Keratinocyte (primary cell): ENCODE measurements around the gene EME2. TPM values are rescaled to one million over a fixed set of nuclear protein-coding genes. Genes with fewer than 3 reads are reported as not detected.

Experiments used
- DNase-seq: peaks from one replicate; pipeline ENCODE4 v3.0.0-alpha.2; 2011; ENCODE audit warnings: low read depth, missing footprints, low spot score
- FAIRE-seq: peaks from 2 replicates; lab custom pipeline; 2011; peaks lifted over from hg19 to GRCh38; lab: Jason Lieb, UNC
- H2AFZ ChIP-seq: 2 replicates; pipeline ENCODE4 v1.6.0; 2012; ENCODE audit warnings: low read length, control low read depth, inconsistent platforms; ENCODE audit not compliant: control insufficient read depth
- H3K27ac ChIP-seq: 2 replicates; pipeline ENCODE4 v1.5.1; 2011; ENCODE audit warnings: low read length; ENCODE audit not compliant: control insufficient read depth, insufficient read depth
- H3K27me3 ChIP-seq: 3 replicates; pipeline ENCODE4 v1.6.0; 2011; ENCODE audit warnings: low read length; ENCODE audit not compliant: control insufficient read depth, insufficient read depth; ENCODE audit errors: extremely low read depth
- H3K36me3 ChIP-seq, 2 experiments: 2 replicates in 1 of 2; 3 replicates in 1 of 2; pipeline ENCODE4 v1.5.1; 2011; ENCODE audit warnings: low read length in 2 of 2, mild to moderate bottlenecking in 1 of 2; ENCODE audit not compliant: control insufficient read depth in 2 of 2, insufficient read depth in 2 of 2; ENCODE audit errors: extremely low read depth in 1 of 2
- H3K4me1 ChIP-seq: 3 replicates; pipeline ENCODE4 v1.5.1; 2011; ENCODE audit warnings: low read length; ENCODE audit not compliant: control insufficient read depth, insufficient read depth; ENCODE audit errors: extremely low read depth
- H3K4me2 ChIP-seq: 3 replicates; pipeline ENCODE4 v1.6.0; 2011; ENCODE audit warnings: low read depth, low read length; ENCODE audit not compliant: control insufficient read depth, insufficient read depth; ENCODE audit errors: extremely low read depth
- H3K4me3 ChIP-seq, 3 experiments: fragments of 200-600 bp in 1 of 3; sonication (generic) in 1 of 3; 2 replicates in 2 of 3; 3 replicates in 1 of 3; pipeline ENCODE4 v1.5.1; 2011 to 2016; ENCODE audit warnings: low read length in 3 of 3, mild to moderate bottlenecking in 3 of 3, control low read depth in 2 of 3, inconsistent platforms in 1 of 3, low read depth in 1 of 3, mixed read lengths in 1 of 3, mixed run types in 1 of 3, moderate library complexity in 1 of 3; ENCODE audit not compliant: control insufficient read depth in 2 of 3, insufficient read depth in 2 of 3; ENCODE audit errors: extremely low read depth in 1 of 3
- H3K79me2 ChIP-seq: 2 replicates; pipeline ENCODE4 v1.6.0; 2012; ENCODE audit warnings: low read length; ENCODE audit not compliant: control insufficient read depth, insufficient read depth
- H3K9ac ChIP-seq: 3 replicates; pipeline ENCODE4 v1.6.0; 2011; ENCODE audit warnings: low read length; ENCODE audit not compliant: control insufficient read depth, insufficient read depth; ENCODE audit errors: extremely low read depth
- H3K9me1 ChIP-seq: 3 replicates; pipeline ENCODE4 v1.6.0; 2011; ENCODE audit warnings: low read length; ENCODE audit not compliant: control insufficient read depth, insufficient read depth; ENCODE audit errors: extremely low read depth
- H3K9me3 ChIP-seq: 2 replicates; pipeline ENCODE4 v1.5.1; 2012; ENCODE audit warnings: low read depth, low read length; ENCODE audit not compliant: control insufficient read depth
- H4K20me1 ChIP-seq: 3 replicates; pipeline ENCODE4 v1.6.0; 2011; ENCODE audit warnings: low read length; ENCODE audit not compliant: control insufficient read depth, insufficient read depth; ENCODE audit errors: extremely low read depth
- CTCF ChIP-seq, 3 experiments: IDR thresholded peaks in 1 of 3; conservative IDR thresholded peaks in 1 of 3; optimal IDR thresholded peaks in 1 of 3; 2 replicates in 2 of 3; 3 replicates in 1 of 3; pipeline versions ENCODE3 to v1.5.1; 2011; ENCODE audit warnings: low read length in 3 of 3, mild to moderate bottlenecking in 3 of 3, moderate library complexity in 2 of 3, control low read depth in 1 of 3, inconsistent platforms in 1 of 3; ENCODE audit not compliant: insufficient read depth in 2 of 3; ENCODE audit errors: extremely low read depth in 1 of 3
- EZH2 ChIP-seq: IDR thresholded peaks from one replicate; pipeline ENCODE4 v1.6.1; 2012; ENCODE audit warnings: inconsistent platforms, mild to moderate bottlenecking, low read length, moderate library complexity
- dilution Hi-C: fragments of 300-500 bp; cut with MboI; formaldehyde crosslinking; loops from one replicate; pipeline ENCODE4 v1.7.0; 2020; ENCODE audit warnings: low sequenced_read_pairs; ENCODE audit not compliant: extremely low pct_ligation_motif_present
- polyA plus RNA-seq, 5 experiments: library from polyadenylated mRNA; depleted of rRNA in 3 of 5; stranded (reverse) in 3 of 5; stranded (forward) in 1 of 5; unstranded in 1 of 5; fragments of >200 nt; gene quantifications; 1 replicate in 1 of 5; 2 replicates in 3 of 5; 3 replicates in 1 of 5; pipeline versions ENCODE4 v1.2.1 to v1.2.3, GENCODE V29; 2011 to 2012; ENCODE audit warnings: missing spikeins in 2 of 5, low read depth in 1 of 5, low replicate concordance in 1 of 5
- small RNA-seq, 3 experiments: library from RNA; depleted of rRNA; stranded (forward); fragments of <200 nt; gene quantifications; one replicate each; pipeline ENCODE3, GENCODE V24; 2012; ENCODE audit warnings: low read depth in 3 of 3, low replicate concordance in 1 of 3; ENCODE audit not compliant: insufficient read length in 3 of 3

EME2 gene
- polyA plus RNA-seq, 1 donor (not counting 4 experiments of a cell fraction or from before 2014, with no cell fraction given) = 6.3 TPM

GRCh38 chr16:1825381-1825863 is 52.8 kb downstream of the EME2 start:
- Histone ChIP-seq H3K36me3 (peaks cover 0 to 5% of the 10 kb centered on the region in 2 experiments), H3K4me2 (peak overlapping the region; percentile 95), H3K27me3 (no peaks in the 10 kb centered on the region), H3K4me1 (peaks cover 18% of the 10 kb centered on the region), H2AFZ (no peak overlapping the region), H3K9me3 (no peaks in the 10 kb centered on the region), H3K9ac (peak overlapping the region; percentile 47), H3K27ac (no peak overlapping the region), H3K4me3 (peak overlapping the region; percentile 42 to 99 (median 71)), H3K9me1 (no peaks in the 10 kb centered on the region), H3K79me2 (peaks cover 26% of the 10 kb centered on the region), H4K20me1 (no peaks in the 10 kb centered on the region)
- TF ChIP-seq CTCF (optimal IDR thresholded peaks at IDR 0.05 in 1 of 3, IDR thresholded peaks at IDR 0.05 in 1 of 3, conservative IDR thresholded peaks at IDR 0.05 in 1 of 3; ENCODE audit: extremely low read depth in 1 of 3, insufficient read depth in 2 of 3, low read length in 3 of 3) (no peak), EZH2 (no peak)
- FAIRE-seq (no peak), DNase-seq (no peak)
- dilution Hi-C loops = no loop called here

Small RNA genes lying within 50 kb of the gene (small RNA-seq; reads per million reads assigned to genes)
- 0 to 1.5 (median 0.33) reads per million in 3 experiments for gene MIR3177

Other genes with a start within 250 kb of the EME2 start
- gene TMEM204, start 239.1 kb upstream of the EME2 start, polyA plus RNA-seq = 0.86 to 1.3 TPM (median 1.0 TPM) in 3 replicates
- 3.4 to 5.4 TPM (median 4.3 TPM) in 3 replicates for gene IFT140, start 160.7 kb upstream of the EME2 start, polyA plus RNA-seq
- 5.5 to 6.7 TPM (median 6.5 TPM) in 3 replicates for gene CRAMP1, start 160.4 kb upstream of the EME2 start, polyA plus RNA-seq
- 108 to 198 TPM (median 166 TPM) in 3 replicates for gene JPT2, start 94.5 kb upstream of the EME2 start, polyA plus RNA-seq
- 8.3 to 23.3 TPM (median 11.7 TPM) in 3 replicates for gene MAPK8IP3, start 66.6 kb upstream of the EME2 start, polyA plus RNA-seq
- 9.8 to 32.7 TPM (median 10.1 TPM) in 3 replicates for gene NME3, start 1.3 kb upstream of the EME2 start, polyA plus RNA-seq
- gene MRPS34, start 324 bp downstream of the EME2 start, polyA plus RNA-seq = 62.9 to 74.3 TPM (median 68.0 TPM) in 3 replicates
- gene SPSB3, start 9.8 kb downstream of the EME2 start, polyA plus RNA-seq = 9.5 to 18.3 TPM (median 12.2 TPM) in 3 replicates
- gene NUBP2, start 10.2 kb downstream of the EME2 start, polyA plus RNA-seq = 24.4 to 39.4 TPM (median 34.9 TPM) in 3 replicates
- gene IGFALS, start 20.9 kb downstream of the EME2 start, polyA plus RNA-seq = not detected in 3 replicates
- 17.7 to 31.2 TPM (median 22.2 TPM) in 3 replicates for gene HAGH, start 54.0 kb downstream of the EME2 start, polyA plus RNA-seq
- 29.4 to 59.5 TPM (median 36.8 TPM) in 3 replicates for gene FAHD1, start 54.4 kb downstream of the EME2 start, polyA plus RNA-seq
- gene MEIOB, start 99.4 kb downstream of the EME2 start, polyA plus RNA-seq = not detected in 3 replicates
- gene HS3ST6, start 145.6 kb downstream of the EME2 start, polyA plus RNA-seq = 0.09 TPM in 1 of 3 replicates, not detected in the others
- gene MSRB1, start 170.4 kb downstream of the EME2 start, polyA plus RNA-seq = 23.9 to 45.4 TPM (median 25.2 TPM) in 3 replicates
- 0.34 to 0.38 TPM (median 0.37 TPM) in 3 replicates for gene RPL3L, start 181.9 kb downstream of the EME2 start, polyA plus RNA-seq
- gene NDUFB10, start 186.7 kb downstream of the EME2 start, polyA plus RNA-seq = 97.9 to 161 TPM (median 107 TPM) in 3 replicates
- gene RPS2, start 192.0 kb downstream of the EME2 start, polyA plus RNA-seq = 2,750 to 6,036 TPM (median 3,573 TPM) in 3 replicates
- not detected in 3 replicates for gene RNF151, start 194.0 kb downstream of the EME2 start, polyA plus RNA-seq
- 27.8 to 45.1 TPM (median 40.1 TPM) in 3 replicates for gene TBL3, start 199.2 kb downstream of the EME2 start, polyA plus RNA-seq
- 0.38 to 1.1 TPM (median 0.54 TPM) in 3 replicates for gene NOXO1, start 208.7 kb downstream of the EME2 start, polyA plus RNA-seq
- gene GFER, start 211.4 kb downstream of the EME2 start, polyA plus RNA-seq = 10.3 to 13.4 TPM (median 12.0 TPM) in 3 replicates
- 0.12 to 0.30 TPM (median 0.28 TPM) in 3 replicates for gene SYNGR3, start 217.2 kb downstream of the EME2 start, polyA plus RNA-seq
- gene ZNF598, start 237.0 kb downstream of the EME2 start, polyA plus RNA-seq = 18.0 to 35.5 TPM (median 24.0 TPM) in 3 replicates
- 0.23 TPM in 1 of 3 replicates, not detected in the others for gene NPW, start 247.0 kb downstream of the EME2 start, polyA plus RNA-seq